Thymus (tissue), 11 donors: ENCODE measurements around the gene EIF2B2. TPM values are rescaled to one million over a fixed set of nuclear protein-coding genes. Genes with fewer than 3 reads are reported as not detected.

Experiments used
- DNase-seq, 9 donors: peaks; one replicate each; pipeline ENCODE4 v3.0.0-alpha.2; 2013; ENCODE audit warnings: low spot score in 9 of 9, low read depth in 6 of 9, missing footprints in 1 of 9
- H3K27ac ChIP-seq, 2 donors: one replicate each; pipeline ENCODE4 v1.5.1; 2013; ENCODE audit warnings: control low read depth in 1 of 2, low read depth in 1 of 2, low read length in 1 of 2, mild to moderate bottlenecking in 1 of 2, moderate library complexity in 1 of 2
- H3K27me3 ChIP-seq, 2 donors: one replicate each; pipeline ENCODE4 v1.5.1; 2013; ENCODE audit warnings: low read length in 1 of 2; ENCODE audit not compliant: control insufficient read depth in 2 of 2, insufficient read depth in 1 of 2
- H3K36me3 ChIP-seq, 2 donors: one replicate each; pipeline ENCODE4 v1.5.1; 2013; ENCODE audit warnings: low read length in 1 of 2, mild to moderate bottlenecking in 1 of 2, moderate library complexity in 1 of 2; ENCODE audit not compliant: control insufficient read depth in 2 of 2, insufficient read depth in 2 of 2
- H3K4me1 ChIP-seq, 2 donors: one replicate each; pipeline ENCODE4 v1.5.1; 2013; ENCODE audit warnings: low read length in 2 of 2; ENCODE audit not compliant: control insufficient read depth in 2 of 2, insufficient read depth in 2 of 2
- H3K4me3 ChIP-seq, 2 donors: one replicate each; pipeline ENCODE4 v1.5.1; 2013; ENCODE audit warnings: low read length in 2 of 2, control low read depth in 1 of 2, mild to moderate bottlenecking in 1 of 2
- H3K9me3 ChIP-seq, 2 donors: one replicate each; pipeline ENCODE4 v1.5.1; 2013; ENCODE audit warnings: low read length in 1 of 2, mild to moderate bottlenecking in 1 of 2; ENCODE audit not compliant: control insufficient read depth in 2 of 2, insufficient read depth in 1 of 2
- WGBS: extraction: QIAGEN DNeasy Blood & Tissue Kit; methylation state at CpG from one replicate; pipeline ENCODE4 v1.1.7; 2013; 5-methylcytosine and 5-hydroxymethylcytosine counted together
- polyA plus RNA-seq: library from polyadenylated mRNA; stranded (reverse); fragments of 200-250 nt; gene quantifications from one replicate; pipeline ENCODE4 v1.2.3, GENCODE V29; 2013
- total RNA-seq: library from RNA; stranded (reverse); fragments of 120-200 nt; gene quantifications from one replicate; pipeline ENCODE4 v1.2.4, GENCODE V29; 2013
- donor health status: healthy.

EIF2B2 gene
- total and polyA plus RNA-seq, 2 donors, result 28.3 to 52.7 TPM

- DNase-seq, result no peak
- Histone ChIP-seq H3K4me3 (peak overlapping the region; percentile 95 to 99), H3K9me3 (peaks cover 0 to 4% of the 10 kb centered on the region in 2 donors), H3K27me3 (no peaks in the 10 kb centered on the region), H3K27ac (peak overlapping the region in 1 of 2 donors; percentile 91), H3K36me3 (peaks cover 19 to 25% of the 10 kb centered on the region in 2 donors), H3K4me1 (peaks cover 11 to 15% of the 10 kb centered on the region in 2 donors)
- 98% methylated on average over 1 of the region's 1 CpG for WGBS
Observed at GRCh38 chr14:75001899-75002298, 822 bp upstream of the EIF2B2 start.

GRCh38 chr14:75003250-75004027 lies 718 bp downstream of the EIF2B2 start:
- WGBS, result 13% methylated on average over 18 of the region's 18 CpGs
- H3K4me1 ChIP-seq, result peaks cover 11 to 15% of the 10 kb centered on the region in 2 donors

GRCh38 chr14:75005357-75005756 lies 2.6 kb downstream of the EIF2B2 start:
- no peak overlapping the region for H3K27ac ChIP-seq

More at GRCh38 chr14:75003250-75004027, 718 bp downstream of the EIF2B2 start:
- no peaks in the 10 kb centered on the region for H3K27me3 ChIP-seq
- peak overlapping the region; percentile 67 to 83 for H3K27ac ChIP-seq
- H3K9me3 ChIP-seq, result peaks cover 0 to 4% of the 10 kb centered on the region in 2 donors
- peak overlapping the region; percentile 95 to 99 for H3K4me3 ChIP-seq
- DNase-seq, result no peak
- peaks cover 31 to 39% of the 10 kb centered on the region in 2 donors for H3K36me3 ChIP-seq

GRCh38 chr14:75009176-75009575 lies 6.5 kb downstream of the EIF2B2 start:
- WGBS, result 96% methylated on average over 4 of the region's 4 CpGs
- Histone ChIP-seq H3K4me1 (peaks cover 2% of the 10 kb centered on the region in 2 donors), H3K36me3 (peaks cover 54 to 78% of the 10 kb centered on the region in 2 donors), H3K4me3 (no peak overlapping the region), H3K27ac (no peak overlapping the region), H3K9me3 (no peaks in the 10 kb centered on the region), H3K27me3 (no peaks in the 10 kb centered on the region)
- DNase-seq, result no peak

More at GRCh38 chr14:75005357-75005756, 2.6 kb downstream of the EIF2B2 start:
- 98% methylated on average over 3 of the region's 3 CpGs for WGBS
- no peak overlapping the region for H3K4me3 ChIP-seq
- H3K9me3 ChIP-seq, result peaks cover 0 to 4% of the 10 kb centered on the region in 2 donors
- H3K27me3 ChIP-seq, result no peaks in the 10 kb centered on the region
- peaks cover 11 to 15% of the 10 kb centered on the region in 2 donors for H3K4me1 ChIP-seq
- H3K36me3 ChIP-seq, result peaks cover 46 to 58% of the 10 kb centered on the region in 2 donors
- no peak for DNase-seq

GRCh38 chr14:75010472-75011093 lies 7.9 kb downstream of the EIF2B2 start:
- no peak overlapping the region for H3K27ac ChIP-seq
- no peak for DNase-seq
- H3K27me3 ChIP-seq, result no peaks in the 10 kb centered on the region
- WGBS, result 98% methylated on average over 4 of the region's 4 CpGs
- H3K4me1 ChIP-seq, result no peaks in the 10 kb centered on the region
- H3K36me3 ChIP-seq, result peaks cover 46 to 82% of the 10 kb centered on the region in 2 donors
- H3K4me3 ChIP-seq, result no peak overlapping the region
- H3K9me3 ChIP-seq, result no peaks in the 10 kb centered on the region

GRCh38 chr14:75011356-75011994 lies 8.8 kb downstream of the EIF2B2 start:
- 95% methylated on average over 4 of the region's 4 CpGs for WGBS
- DNase-seq, result no peak

GRCh38 chr14:75013290-75013689 lies 10.6 kb downstream of the EIF2B2 start:
- peaks cover 29 to 71% of the 10 kb centered on the region in 2 donors for H3K36me3 ChIP-seq

More at GRCh38 chr14:75011356-75011994, 8.8 kb downstream of the EIF2B2 start:
- Histone ChIP-seq H3K36me3 (peaks cover 39 to 78% of the 10 kb centered on the region in 2 donors), H3K4me3 (no peak overlapping the region), H3K27me3 (no peaks in the 10 kb centered on the region), H3K4me1 (no peaks in the 10 kb centered on the region), H3K27ac (no peak overlapping the region), H3K9me3 (no peaks in the 10 kb centered on the region)

GRCh38 chr14:75015496-75015895 lies 12.8 kb downstream of the EIF2B2 start:
- H3K27ac ChIP-seq, result no peak overlapping the region
- H3K4me3 ChIP-seq, result no peak overlapping the region
- H3K4me1 ChIP-seq, result no peaks in the 10 kb centered on the region
- DNase-seq, result no peak
- peaks cover 15 to 63% of the 10 kb centered on the region in 2 donors for H3K36me3 ChIP-seq
- H3K27me3 ChIP-seq, result no peaks in the 10 kb centered on the region
- no peaks in the 10 kb centered on the region for H3K9me3 ChIP-seq
- WGBS, result over 99% methylated on average over 5 of the region's 5 CpGs

More at GRCh38 chr14:75013290-75013689, 10.6 kb downstream of the EIF2B2 start:
- no peak overlapping the region for H3K27ac ChIP-seq
- H3K9me3 ChIP-seq, result no peaks in the 10 kb centered on the region
- DNase-seq, result no peak
- no peaks in the 10 kb centered on the region for H3K27me3 ChIP-seq
- 96% methylated on average over 6 of the region's 6 CpGs for WGBS
- no peaks in the 10 kb centered on the region for H3K4me1 ChIP-seq
- H3K4me3 ChIP-seq, result no peak overlapping the region

GRCh38 chr14:75016815-75017214 lies 14.1 kb downstream of the EIF2B2 start:
- 99% methylated on average over 3 of the region's 3 CpGs for WGBS
- no peaks in the 10 kb centered on the region for H3K27me3 ChIP-seq
- no peak overlapping the region for H3K4me3 ChIP-seq
- H3K4me1 ChIP-seq, result no peaks in the 10 kb centered on the region
- no peaks in the 10 kb centered on the region for H3K9me3 ChIP-seq
- no peak for DNase-seq
- H3K36me3 ChIP-seq, result peaks cover 9 to 63% of the 10 kb centered on the region in 2 donors
- H3K27ac ChIP-seq, result no peak overlapping the region
